NCI-H82 (cell line): ENCODE measurements around the gene CARF.

ENCODE experiments used
- DNase-seq: peaks from one replicate; lab custom pipeline; 2025; lab: John Stamatoyannopoulos, UW

The CARF gene

DNA sequence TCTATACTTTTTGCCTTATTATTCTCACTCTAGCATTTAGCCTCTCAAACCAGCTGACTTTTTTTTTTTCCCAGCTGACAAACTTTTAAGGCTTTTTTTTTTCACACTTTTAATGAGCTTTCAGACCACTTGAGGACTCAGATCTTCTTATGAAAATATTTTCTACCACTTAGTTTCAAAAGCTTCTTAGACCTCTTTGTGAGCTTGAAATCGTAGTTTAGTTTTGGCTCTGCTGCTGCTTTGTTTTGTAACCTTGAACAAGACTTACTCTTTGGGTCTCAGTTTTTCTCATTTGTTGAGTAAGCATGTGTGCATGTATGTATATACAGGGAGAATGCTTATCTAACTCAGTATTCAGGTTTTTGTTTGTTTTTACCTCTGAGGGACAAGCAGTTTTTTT lies 106.1 kb downstream of the CARF start:
- DNase-seq: no peak

DNA sequence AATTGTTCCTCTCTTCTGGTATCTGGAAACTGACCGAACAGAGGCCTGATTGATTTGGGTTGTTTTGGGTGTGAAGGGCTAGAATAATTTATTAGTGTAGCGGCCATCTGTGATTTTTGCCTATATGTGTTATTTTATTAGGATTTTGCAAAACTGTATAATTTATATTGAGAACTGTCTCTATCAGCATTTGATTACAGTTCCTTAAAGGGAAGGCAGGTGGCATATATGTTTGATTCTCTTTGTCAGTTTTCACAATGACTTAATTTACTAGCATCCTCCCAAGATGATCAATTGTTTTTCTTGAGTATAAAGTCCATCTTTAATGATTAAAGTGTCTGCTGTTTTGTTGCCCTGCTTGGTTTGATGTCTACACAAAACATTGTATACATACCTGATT lies 107.1 kb downstream of the CARF start:
- no peak for DNase-seq

DNA sequence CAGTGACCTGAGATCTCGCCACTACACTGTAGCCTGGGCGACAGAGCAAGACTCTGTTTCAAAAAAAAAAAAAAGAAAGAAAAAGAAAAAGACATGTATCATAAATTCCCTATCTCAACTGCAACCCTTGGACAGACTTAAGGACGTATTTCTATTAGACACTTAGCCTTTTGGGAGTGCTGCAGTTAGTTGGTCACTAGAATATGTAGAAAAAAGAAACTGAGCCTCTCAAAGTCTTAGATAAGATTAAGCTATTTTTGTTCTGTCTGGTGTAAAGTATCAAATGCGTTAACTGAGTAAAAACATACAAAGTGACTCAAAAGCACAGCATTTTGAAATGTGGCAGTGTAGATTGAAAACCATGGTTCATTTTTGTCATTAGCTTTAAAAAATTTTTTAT lies 109.9 kb downstream of the CARF start:
- DNase-seq: no peak

DNA sequence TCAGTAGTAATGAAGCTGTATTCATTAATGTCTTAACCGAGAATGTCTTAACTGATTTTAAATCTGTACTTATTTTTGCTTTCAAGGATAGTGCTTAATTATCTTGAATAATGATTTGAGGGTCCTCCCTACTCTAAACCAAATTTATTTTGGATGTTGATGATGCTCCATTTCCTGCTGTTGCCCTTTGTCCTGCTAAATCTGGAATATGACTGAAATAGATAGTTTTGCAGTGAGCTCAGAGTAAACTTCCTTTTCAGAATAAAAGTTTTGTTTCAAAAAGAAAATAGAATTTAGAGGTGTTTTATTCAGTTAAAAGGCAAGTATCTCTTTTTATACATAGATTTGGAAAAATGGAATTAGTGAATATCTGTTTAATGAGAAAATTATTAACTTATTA lies 110.7 kb downstream of the CARF start:
- DNase-seq: no peak

DNA sequence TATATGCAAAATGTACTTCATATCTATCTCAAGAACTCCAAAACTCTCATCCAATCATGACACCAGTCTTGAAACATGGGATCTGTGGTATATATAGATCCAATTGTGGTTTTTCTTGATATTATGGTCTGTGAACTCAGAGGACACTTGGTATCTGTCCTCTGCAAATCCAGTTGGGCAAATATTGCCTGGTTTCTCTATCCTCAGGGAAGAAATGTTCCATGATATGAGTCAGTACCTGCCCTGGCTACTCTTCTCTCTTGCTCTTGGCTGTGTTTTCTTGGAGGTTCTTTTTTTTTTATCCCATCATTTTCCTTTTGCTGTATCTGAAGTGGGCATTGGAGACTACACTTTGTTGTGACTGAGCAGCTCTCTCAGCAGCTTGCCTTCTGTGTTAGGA lies 113.5 kb downstream of the CARF start:
- DNase-seq: no peak

DNA sequence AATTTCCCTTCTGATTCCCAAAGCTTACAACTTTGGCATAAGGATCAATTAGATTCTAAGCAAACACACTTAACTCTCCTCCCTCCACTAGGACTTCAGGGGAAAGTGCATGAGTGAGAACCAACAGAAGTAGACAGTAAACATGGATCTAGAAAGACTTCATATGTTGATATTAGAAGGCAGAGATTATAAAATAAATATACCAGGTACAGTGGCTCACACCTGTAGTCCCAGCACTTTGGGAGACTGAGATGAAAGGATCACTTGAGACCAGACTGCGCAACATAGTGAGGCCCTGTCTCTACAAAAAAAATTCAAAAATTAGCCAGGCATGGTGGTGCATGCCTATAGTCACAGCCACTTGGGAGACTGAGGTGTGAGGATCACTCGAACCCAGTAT lies 118.5 kb downstream of the CARF start:
- DNase-seq: no peak

DNA sequence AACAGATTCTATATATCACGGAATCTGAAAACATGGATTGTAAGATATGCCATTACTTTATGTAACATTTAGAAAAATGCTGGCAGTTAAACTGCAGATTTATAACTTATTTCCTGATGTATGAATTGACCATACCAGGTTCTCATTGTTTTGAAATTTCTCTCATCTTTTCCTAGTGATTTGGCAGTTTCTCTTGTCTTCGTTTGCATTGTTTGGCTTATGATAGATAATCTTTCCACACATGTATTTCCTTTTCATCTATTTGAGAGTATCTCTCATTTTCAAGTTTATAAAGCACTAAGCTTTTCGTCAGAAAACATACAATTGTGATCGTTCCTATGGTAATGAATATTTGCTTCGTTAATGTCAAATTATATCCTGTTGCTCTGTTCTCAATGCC lies 118.9 kb downstream of the CARF start:
- DNase-seq: no peak

DNA sequence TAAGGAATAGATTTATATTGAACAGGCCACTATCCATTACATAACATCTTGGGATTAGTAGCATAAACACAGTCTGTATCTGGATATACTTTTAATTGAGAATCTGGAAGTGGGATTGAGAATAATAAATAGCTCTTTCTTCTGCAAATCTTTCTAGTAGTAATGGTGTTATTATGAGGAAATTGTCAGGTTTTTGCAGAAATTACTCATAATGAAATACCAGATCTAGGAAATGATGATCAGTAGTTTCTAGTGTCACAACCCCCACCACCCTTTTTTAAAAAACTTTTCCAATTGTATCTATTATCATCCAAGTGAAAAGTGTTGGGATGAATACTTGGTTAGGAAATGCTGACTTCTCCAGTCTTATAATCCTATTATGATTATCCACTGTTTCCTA lies 121.3 kb downstream of the CARF start:
- no peak for DNase-seq

DNA sequence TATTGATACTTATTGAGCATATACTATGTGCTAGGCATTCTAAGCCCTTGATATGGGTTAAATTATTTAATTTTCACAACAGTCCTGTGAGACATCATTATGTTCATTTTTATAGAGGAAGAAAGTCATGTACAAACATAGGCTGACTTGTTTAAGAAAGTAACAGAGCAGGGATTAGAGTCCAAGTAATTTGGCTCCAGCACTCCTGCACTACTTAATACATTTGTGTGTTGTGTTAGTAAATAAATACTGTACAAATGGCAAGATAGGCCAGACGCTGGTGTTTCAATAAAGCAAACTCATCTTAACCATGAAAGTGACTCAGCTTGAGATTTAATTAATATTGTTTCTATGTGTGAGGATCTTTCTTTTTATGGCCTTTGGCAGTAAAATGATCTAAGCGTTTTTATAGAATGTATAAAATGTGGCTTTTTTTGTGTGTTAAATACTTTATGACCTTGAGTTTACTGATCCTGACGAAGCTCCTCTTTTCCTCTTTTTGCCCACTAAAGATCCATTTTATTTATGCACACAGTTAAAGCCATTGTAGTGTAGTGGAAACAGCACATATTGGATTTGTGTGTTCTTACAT lies 123.9 kb downstream of the CARF start:
- DNase-seq: no peak
